Panc1 (cell line): ENCODE results near the gene DNAJC18. TPM values are rescaled to one million over a fixed set of nuclear protein-coding genes. Genes with fewer than 3 reads are reported as not detected.

Experiments used
- ATAC-seq: fragments of 200-7000 bp; cut with Tn5 transposase; 2 replicates; pipeline ENCODE4 v1.9.1; 2020; ENCODE audit warnings: mild to moderate bottlenecking, moderate library complexity
- BruUV-seq: library from RNA; stranded (reverse); fragments of 400-500 nt; replicated peaks from 2 replicates; lab custom pipeline; 2021; lab: Mats Ljungman, UMichigan
- CTCF ChIA-PET: fragments of 300-600 bp; sonication (Branson Sonifier 250); formaldehyde crosslinking; loops from one replicate; lab custom pipeline; 2022; ENCODE audit warnings: antibody characterized with exemption; lab: Charles Lee
- POLR2A ChIA-PET: fragments of 300-600 bp; sonication (Branson Sonifier 250); formaldehyde crosslinking; loops from one replicate; lab custom pipeline; 2022; ENCODE audit warnings: antibody characterized with exemption; lab: Charles Lee
- DNase-seq: peaks from one replicate; pipeline ENCODE4 v3.0.0-alpha.2; 2010; ENCODE audit warnings: low read depth, low spot score
- H3K27ac ChIP-seq: 2 replicates; pipeline ENCODE4 v1.5.1; 2011; ENCODE audit warnings: mild to moderate bottlenecking, low read length, inconsistent platforms
- H3K27me3 ChIP-seq: fragments of 200-500 bp; sonication (Bioruptor generic); 2 replicates; pipeline ENCODE4 v1.6.0; 2014; ENCODE audit warnings: low read length, inconsistent platforms; ENCODE audit not compliant: control insufficient read depth, insufficient read depth
- H3K36me3 ChIP-seq: fragments of 200-500 bp; sonication (Bioruptor generic); 2 replicates; pipeline ENCODE4 v1.5.1; 2014; ENCODE audit warnings: inconsistent platforms, mild to moderate bottlenecking, low read length, moderate library complexity; ENCODE audit not compliant: control insufficient read depth, insufficient read depth
- H3K4me1 ChIP-seq: 2 replicates; pipeline ENCODE4 v1.5.1; 2011; ENCODE audit warnings: inconsistent platforms, mild to moderate bottlenecking, low read length, moderate library complexity; ENCODE audit not compliant: control insufficient read depth, insufficient read depth
- H3K4me3 ChIP-seq, 2 experiments: 2 replicates each; pipeline ENCODE4 v1.5.1; 2011 to 2012; ENCODE audit warnings: low read depth in 2 of 2, low read length in 2 of 2, mild to moderate bottlenecking in 2 of 2, inconsistent platforms in 1 of 2, moderate library complexity in 1 of 2
- H3K9me3 ChIP-seq: fragments of 200-500 bp; sonication (Bioruptor generic); 2 replicates; pipeline ENCODE4 v1.5.1; 2014; ENCODE audit warnings: low read depth, mild to moderate bottlenecking, inconsistent platforms, low read length, moderate library complexity; ENCODE audit not compliant: control insufficient read depth, insufficient read depth
- POLR2AphosphoS5 ChIP-seq: IDR thresholded peaks from 2 replicates; pipeline ENCODE4 v1.6.1; 2012; ENCODE audit warnings: mild to moderate bottlenecking, low read depth, low read length, moderate library complexity
- REST ChIP-seq, 2 experiments: IDR thresholded peaks; 2 replicates each; pipeline ENCODE4 v1.6.1; 2011 to 2012; ENCODE audit warnings: low read depth in 2 of 2, control low read depth in 1 of 2, low read length in 1 of 2, mild to moderate bottlenecking in 1 of 2, moderate library complexity in 1 of 2; ENCODE audit not compliant: insufficient read depth in 1 of 2
- SIN3A ChIP-seq: IDR thresholded peaks from 2 replicates; pipeline ENCODE4 v1.6.1; 2012; ENCODE audit warnings: low read depth, mild to moderate bottlenecking, low read length, moderate library complexity, borderline replicate concordance; ENCODE audit not compliant: insufficient read depth
- TCF7L2 ChIP-seq: IDR thresholded peaks from 2 replicates; pipeline ENCODE4 v1.6.1; 2011; ENCODE audit warnings: mild to moderate bottlenecking, low read depth, low read length, inconsistent platforms
- in situ Hi-C: cut with HindIII; loops from 2 replicates; pipeline ENCODE4 v1.10.0; 2016; ENCODE audit warnings: low sequenced_read_pairs, low pct_unique_long_range_greater_than_20kb
- intact Hi-C: fragments of 100-400 bp; cut with micrococcal nuclease; formaldehyde crosslinking; loops from one replicate; pipeline ENCODE4 v1.10.0; 2022; ENCODE audit not compliant: unreplicated experiment
- total RNA-seq: library from RNA; stranded (reverse); gene quantifications from one replicate; pipeline ENCODE4 v1.2.1, GENCODE V29; 2021; ENCODE audit not compliant: unreplicated experiment
- TF ChIP-seq, protein P1 (sequence below): fragments of 450-650 bp; IDR thresholded peaks from 2 replicates; pipeline ENCODE4 v1.5.1; 2017; ENCODE audit warnings: mild to moderate bottlenecking

DNAJC18 gene
- total RNA-seq, 1 experiment from 2014 or later: 8.8 TPM

DNA sequence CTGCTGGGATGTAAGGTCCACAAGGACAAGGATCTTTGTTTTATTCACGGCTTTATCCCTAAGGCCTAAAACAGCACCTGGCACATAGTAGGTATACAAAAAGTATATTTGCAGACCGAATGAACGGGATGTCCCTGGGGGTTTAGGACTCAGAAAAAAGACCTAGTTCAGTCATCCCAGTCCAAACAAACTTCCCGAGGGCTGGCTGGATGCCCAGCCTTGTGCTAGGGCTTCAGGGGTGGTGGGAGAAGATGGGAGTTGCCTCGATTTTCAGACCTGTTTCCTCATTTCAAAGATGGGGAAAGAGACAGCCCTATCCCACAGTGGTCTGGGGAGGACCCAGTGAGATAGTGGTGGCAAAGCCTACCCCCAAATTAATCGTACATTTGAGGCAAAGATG is 41.4 kb downstream of the DNAJC18 start:
- ATAC-seq (no peak), DNase-seq (no peak)
- no peak overlapping the region for H3K4me3 ChIP-seq
- H3K4me1 ChIP-seq: peaks cover 14% of the 10 kb centered on the region
- H3K9me3 ChIP-seq: no peaks in the 10 kb centered on the region
- TF ChIP-seq, protein P1, sequence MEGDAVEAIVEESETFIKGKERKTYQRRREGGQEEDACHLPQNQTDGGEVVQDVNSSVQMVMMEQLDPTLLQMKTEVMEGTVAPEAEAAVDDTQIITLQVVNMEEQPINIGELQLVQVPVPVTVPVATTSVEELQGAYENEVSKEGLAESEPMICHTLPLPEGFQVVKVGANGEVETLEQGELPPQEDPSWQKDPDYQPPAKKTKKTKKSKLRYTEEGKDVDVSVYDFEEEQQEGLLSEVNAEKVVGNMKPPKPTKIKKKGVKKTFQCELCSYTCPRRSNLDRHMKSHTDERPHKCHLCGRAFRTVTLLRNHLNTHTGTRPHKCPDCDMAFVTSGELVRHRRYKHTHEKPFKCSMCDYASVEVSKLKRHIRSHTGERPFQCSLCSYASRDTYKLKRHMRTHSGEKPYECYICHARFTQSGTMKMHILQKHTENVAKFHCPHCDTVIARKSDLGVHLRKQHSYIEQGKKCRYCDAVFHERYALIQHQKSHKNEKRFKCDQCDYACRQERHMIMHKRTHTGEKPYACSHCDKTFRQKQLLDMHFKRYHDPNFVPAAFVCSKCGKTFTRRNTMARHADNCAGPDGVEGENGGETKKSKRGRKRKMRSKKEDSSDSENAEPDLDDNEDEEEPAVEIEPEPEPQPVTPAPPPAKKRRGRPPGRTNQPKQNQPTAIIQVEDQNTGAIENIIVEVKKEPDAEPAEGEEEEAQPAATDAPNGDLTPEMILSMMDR: no peak
- H3K36me3 ChIP-seq: no peaks in the 10 kb centered on the region
- intact Hi-C loops (loop anchor here (10.0 kb wide), 1 partner anchor 113 kb away; no protein-coding TSS in a partner anchor), in situ Hi-C loops (no loop called here)
- H3K27me3 ChIP-seq: no peaks in the 10 kb centered on the region
- no peak overlapping the region for H3K27ac ChIP-seq
- ChIA-PET CTCF (no interaction called here), POLR2A (no interaction called here)
- BruUV-seq: TSS peak; percentile 43

DNA sequence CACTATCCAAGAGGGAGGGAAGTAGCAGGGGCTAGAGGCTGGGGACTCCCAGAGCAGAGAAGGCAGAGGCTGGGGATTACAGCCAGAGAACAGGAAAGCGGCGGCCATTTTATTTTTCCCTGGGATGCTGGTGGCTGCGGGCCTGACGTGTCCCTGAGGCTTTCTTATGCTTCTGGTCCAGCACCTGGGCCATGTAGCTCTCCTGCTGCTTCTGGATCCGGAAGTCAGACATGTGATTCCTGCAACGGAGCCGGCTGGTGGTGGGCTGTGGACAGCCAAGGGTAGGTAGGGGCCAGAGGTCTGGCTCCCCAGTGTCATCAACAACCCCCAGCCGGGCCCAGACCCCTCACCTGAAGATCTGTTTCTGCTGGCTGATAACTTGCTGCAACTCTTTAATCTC is 42.6 kb downstream of the DNAJC18 start:
- Histone ChIP-seq H3K27me3 (no peaks in the 10 kb centered on the region), H3K4me3 (no peak overlapping the region), H3K4me1 (peaks cover 14% of the 10 kb centered on the region), H3K36me3 (peaks cover 2% of the 10 kb centered on the region; the same call in 1 of the 2 replicates), H3K27ac (no peak overlapping the region), H3K9me3 (no peaks in the 10 kb centered on the region)
- no peak for DNase-seq
- in situ Hi-C loops (no loop called here), intact Hi-C loops (loop anchor here (10.0 kb wide), 1 partner anchor 112 kb away; no protein-coding TSS in a partner anchor)
- ChIA-PET POLR2A (interaction anchor here (0.5 to 0.6 kb wide), 2 partner anchors 9 to 103 kb away, joined by 4 to 5 read pairs; partner anchors contain the start of gene MATR3), CTCF (no interaction called here)
- BruUV-seq: no TSS peak
- ATAC-seq: no peak
- TF ChIP-seq TCF7L2 (no peak), POLR2AphosphoS5 (no peak), REST (IDR thresholded peaks at IDR 0.05; ENCODE audit: insufficient read depth in 1 of 2, low read depth in 2 of 2, low read length in 1 of 2) (no peak), SIN3A (no peak)
- TF ChIP-seq, protein P1: no peak
